ENCODE measurements around the gene IFIT1B.
"Not testable (repeated sequence)": the region's sequence is repeated elsewhere in the genome, so short reads cannot be mapped to it uniquely, and the experiment has no call there.

The IFIT1B gene, protein sequence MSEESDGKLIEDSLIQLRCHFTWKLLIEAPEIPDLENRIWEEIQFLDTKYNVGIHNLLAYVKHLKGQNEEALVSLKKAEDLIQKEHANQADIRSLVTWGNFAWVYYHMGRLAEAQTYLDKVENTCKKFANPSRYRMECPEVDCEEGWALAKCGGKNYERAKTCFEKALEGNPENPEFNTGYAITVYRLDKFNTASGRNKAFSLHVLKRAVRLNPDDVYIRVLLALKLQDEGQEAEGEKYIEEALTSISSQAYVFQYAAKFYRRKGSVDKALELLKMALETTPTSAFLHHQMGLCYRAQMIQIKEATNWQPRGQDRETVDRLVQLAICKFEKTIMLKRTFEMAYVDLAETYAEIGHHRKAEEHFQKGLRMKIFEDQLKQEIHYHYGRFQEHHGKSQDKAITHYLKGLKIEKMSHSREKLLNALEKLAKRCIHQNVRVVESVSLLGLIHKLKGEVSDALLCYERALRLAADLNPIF

DNA sequence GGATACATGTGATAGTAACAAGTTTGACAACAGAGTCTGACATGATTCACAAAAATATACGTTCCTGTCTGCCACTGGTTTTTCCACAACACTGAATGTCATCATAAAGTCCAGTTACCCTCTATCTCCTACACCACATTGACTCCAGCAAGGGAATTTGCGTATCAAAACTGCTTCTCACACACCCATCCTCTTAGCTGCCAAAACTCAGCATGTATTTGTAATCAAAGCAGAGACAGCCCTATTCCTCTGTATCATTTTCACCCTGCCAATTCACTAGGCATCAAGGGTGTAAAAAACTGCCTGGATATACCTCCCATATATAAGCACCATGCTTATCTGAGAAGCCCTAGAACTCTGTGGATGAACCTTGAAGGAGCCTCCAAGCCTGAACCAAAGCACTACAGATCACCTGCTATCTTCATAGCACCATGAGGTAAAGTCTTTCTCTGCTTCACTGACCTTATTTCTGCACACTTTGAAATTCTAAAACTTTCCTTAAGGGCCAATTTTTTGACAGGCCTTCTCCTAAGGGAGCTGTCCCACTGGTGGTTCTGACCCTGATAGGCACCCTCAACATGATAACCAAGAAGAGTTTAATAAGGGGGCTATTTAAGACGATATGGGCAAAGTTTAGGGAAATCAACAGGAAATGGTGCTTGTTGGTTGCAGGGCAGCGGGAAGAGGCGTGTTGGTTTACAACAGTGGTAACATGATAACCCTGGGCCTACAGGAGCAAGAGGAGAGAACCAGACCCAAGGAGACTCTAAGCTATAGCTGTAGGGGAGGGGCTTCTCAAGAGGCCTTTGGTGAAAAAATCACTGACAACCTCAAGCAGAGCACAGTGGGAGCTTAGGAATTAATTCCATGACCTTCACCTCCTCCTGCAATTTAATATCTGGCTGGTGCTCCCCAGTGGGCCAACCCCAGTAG lies at the start of gene IFIT1B:
IFIT1B (plus strand) TSS at position 352 of the 933 bp plus-strand sequence; CDS start at position 432, 80 bp downstream.
- DNase-seq (ENCODE audit: low read depth, low spot score), result no peak

DNA sequence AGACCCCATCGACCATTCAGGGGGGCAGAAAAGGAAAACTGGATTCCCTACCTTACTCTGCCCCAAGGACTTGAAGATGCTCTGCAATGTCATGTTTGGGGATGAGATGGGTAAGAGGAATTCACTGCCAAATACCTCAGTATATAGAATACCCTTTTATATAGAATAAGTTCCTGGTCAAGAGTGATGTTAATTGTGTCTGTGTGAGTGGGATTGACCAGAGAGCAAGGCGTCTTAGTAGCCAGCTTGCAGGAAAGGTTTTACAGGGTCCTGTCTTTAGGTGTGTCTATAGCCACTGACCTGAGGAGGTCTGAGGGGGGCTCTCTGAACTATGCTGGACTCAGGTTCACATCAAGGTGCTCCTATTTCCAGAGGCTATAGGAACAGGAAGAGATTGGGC lies 48.7 kb upstream of the IFIT1B start:
- no peak for DNase-seq (ENCODE audit: low read depth, low spot score)

DNA sequence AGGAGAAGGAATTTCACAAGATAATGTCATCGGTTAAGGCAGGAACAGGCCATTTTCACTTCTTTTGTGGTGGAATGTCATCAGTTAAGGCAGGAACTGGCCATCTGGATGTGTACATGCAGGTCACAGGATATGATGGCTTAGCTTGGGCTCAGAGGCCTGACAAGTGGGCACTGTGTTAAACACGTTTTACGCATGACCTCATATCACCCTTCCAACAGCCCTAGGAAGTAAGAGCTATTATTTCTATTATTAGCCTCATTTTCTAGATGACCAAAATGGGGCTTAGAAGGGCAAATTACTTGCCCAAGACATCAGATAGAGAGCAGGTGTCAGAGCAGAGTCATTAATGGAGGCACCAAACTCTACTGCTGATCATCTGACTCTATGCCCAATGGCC lies 47.8 kb upstream of the IFIT1B start:
- DNase-seq (ENCODE audit: low read depth, low spot score), result not testable (repeated sequence)

DNA sequence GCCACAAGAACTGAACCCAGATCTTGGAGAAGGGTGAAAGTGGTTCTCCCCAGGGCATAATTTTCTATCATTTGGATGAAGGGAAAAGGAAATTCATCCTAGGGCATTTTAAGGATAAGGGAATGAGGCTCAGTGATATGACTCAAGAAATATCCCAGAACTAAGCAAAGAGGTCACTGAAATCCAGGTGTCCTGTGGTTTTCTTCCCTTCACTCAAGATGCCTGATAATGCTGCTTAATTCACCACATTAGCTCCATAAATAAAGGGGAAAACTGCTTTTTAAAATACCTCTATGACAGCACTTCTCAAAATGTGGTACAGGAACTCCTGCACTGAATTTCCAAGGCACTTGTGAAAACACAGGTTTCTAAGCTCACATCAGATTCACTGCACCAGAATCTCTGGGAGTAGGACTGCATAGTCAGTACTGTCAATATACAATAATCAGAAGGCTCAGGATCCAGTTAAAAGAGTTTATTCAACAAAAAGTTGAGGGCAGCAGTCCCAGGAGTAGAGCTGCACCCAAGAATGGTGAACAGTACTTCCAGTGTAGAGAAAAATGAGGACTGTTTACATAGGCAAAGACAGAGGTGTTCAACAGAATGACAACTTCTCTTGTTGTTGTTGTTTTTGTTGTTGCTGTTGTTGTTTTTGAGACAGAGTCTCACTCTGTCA lies 47.2 kb upstream of the IFIT1B start:
- no peak for DNase-seq (ENCODE audit: low read depth, low spot score)

DNA sequence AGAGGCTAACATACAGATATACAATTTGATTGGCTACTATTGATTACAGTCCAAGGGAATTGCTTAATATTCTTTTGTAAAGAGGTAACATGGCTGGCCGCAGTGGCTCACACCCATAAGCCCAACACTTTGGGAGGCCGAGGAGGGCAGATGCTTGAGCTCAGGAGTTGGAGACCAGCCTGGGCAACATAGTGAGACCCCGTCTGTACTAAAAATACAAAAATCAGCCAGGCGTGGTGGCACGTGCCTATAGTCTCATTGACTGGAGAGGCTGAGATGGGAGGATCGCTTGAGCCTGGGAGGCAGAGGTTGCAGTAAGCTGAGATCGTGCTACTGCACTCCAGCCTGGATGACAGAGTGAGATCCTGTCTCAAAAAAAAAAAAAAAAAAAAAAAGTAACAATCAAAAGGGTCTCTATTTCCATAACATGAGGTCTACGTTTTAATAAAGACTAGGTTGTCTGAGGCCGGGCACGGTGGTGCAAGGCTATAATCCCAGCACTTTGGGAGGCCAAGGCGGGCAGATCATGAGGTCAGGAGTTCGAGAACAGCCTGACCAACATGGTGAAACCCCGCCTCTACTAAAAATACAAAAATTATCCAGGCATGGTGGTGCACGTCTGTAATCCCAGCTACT lies 46.3 kb upstream of the IFIT1B start:
- DNase-seq (ENCODE audit: low read depth, low spot score), result not testable (repeated sequence)

DNA sequence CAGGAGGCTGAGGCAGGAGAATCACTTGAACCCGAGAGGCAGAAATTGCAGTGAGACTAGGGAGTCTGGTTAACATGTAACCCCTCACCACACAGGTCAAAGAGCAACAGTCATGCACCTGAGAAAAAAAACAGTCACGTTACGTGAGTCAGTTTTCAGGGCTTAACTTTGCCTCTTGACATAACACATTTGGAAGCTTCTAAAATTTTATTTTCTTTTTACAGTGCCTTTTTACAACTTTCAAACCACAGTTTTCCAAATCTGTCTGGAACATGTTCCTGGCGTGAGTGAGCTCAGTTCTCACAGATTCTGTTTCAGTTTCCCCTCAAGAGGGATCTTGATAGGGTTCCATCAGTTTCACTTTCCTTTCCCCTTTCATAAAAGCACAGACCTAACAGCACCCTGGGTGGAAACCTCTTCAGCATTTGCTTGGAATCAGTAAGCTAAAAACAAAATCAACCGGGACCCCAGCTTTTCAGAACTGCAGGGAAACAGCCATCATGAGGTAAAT lies 45.7 kb upstream of the IFIT1B start:
- peak; percentile 20 for DNase-seq (ENCODE audit: low read depth, low spot score)

DNA sequence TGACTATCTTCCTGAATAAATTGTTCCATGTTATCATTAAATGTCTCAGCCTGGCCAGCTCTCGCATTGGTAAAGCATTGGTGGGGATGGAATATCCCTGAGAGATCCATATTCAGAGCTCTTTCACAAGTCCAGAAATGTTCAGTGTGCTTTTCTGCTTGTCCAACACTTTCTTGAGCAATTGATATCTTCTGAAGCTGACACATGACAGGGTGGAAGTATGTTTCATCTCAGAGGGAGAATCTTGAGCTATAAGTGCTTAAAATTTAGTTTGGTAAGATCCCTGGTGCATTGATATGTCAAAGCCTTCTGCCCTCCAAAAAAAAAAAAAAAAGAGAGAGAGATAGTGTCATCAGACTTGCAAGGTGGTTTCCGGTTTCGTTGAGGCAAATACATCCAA lies 42.6 kb upstream of the IFIT1B start:
- no peak for DNase-seq (ENCODE audit: low read depth, low spot score)

DNA sequence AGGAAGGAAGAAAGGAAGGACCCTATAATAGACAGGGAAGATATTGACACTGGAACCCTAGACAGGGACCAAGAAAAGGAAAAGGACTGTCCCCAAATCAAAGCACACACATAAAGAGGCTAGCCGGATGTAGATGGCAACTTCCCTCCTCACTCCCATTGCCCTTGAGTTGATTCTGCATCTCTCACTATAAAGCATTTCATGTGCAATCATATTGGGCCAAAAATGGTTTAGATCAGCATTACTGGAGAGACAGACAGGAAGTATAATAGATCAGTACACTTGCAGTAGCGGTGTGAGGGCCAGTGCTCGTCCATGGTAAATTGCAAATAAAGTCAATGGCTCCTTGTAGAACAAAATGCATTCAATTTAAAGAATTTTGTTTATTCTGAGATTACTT lies 41.6 kb upstream of the IFIT1B start:
- no peak for DNase-seq (ENCODE audit: low read depth, low spot score)

DNA sequence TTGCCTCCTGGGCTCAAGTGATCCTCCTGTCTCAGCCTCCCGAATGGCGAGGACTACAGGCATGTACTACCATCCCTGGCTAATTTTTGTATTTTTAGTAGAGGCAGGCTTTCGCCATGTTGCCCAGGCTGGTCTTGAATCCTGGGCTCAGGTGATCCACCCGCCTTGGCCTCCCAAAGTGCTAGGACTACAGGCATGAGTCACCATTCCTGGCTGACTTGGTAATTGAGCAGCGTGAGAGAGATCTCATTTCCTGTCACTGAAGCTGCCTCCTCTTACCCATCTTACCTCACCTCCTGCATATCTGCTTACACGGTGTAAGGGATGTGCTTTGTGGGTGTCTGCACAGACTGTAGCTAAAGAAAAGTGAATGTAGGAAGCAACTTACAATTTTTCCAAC lies 40.4 kb upstream of the IFIT1B start:
- no peak for DNase-seq (ENCODE audit: low read depth, low spot score)

DNA sequence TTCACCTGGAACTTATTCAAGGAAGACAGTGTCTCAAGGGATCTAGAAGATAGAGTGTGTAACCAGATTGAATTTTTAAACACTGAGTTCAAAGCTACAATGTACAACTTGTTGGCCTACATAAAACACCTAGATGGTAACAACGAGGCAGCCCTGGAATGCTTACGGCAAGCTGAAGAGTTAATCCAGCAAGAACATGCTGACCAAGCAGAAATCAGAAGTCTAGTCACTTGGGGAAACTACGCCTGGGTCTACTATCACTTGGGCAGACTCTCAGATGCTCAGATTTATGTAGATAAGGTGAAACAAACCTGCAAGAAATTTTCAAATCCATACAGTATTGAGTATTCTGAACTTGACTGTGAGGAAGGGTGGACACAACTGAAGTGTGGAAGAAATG lies 39.1 kb upstream of the IFIT1B start:
- DNase-seq (ENCODE audit: low read depth, low spot score), result no peak

DNA sequence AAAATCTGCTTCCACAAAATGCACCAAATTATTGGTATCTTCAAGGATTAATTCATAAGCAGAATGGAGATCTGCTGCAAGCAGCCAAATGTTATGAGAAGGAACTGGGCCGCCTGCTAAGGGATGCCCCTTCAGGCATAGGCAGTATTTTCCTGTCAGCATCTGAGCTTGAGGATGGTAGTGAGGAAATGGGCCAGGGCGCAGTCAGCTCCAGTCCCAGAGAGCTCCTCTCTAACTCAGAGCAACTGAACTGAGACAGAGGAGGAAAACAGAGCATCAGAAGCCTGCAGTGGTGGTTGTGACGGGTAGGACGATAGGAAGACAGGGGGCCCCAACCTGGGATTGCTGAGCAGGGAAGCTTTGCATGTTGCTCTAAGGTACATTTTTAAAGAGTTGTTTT lies 38.0 kb upstream of the IFIT1B start:
- no peak for DNase-seq (ENCODE audit: low read depth, low spot score)

DNA sequence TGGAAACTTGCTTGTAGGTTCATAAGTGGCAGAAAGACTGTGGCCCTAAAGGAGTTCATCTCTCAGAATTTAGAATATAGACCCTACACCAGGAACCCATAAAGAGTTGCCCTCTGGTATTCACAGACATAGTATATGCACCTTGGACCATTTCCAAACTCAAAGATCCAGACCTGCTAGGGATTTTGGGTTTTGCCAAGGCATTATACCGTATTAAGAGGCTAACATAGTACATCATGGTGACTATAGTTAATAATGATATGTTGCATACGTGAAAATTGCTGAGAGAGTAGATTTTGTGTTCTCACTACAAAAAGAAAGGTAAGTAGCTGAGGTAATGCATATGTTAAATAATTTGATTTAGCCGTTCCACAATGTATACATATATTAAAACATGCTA lies 36.2 kb upstream of the IFIT1B start:
- DNase-seq (ENCODE audit: low read depth, low spot score), result no peak

DNA sequence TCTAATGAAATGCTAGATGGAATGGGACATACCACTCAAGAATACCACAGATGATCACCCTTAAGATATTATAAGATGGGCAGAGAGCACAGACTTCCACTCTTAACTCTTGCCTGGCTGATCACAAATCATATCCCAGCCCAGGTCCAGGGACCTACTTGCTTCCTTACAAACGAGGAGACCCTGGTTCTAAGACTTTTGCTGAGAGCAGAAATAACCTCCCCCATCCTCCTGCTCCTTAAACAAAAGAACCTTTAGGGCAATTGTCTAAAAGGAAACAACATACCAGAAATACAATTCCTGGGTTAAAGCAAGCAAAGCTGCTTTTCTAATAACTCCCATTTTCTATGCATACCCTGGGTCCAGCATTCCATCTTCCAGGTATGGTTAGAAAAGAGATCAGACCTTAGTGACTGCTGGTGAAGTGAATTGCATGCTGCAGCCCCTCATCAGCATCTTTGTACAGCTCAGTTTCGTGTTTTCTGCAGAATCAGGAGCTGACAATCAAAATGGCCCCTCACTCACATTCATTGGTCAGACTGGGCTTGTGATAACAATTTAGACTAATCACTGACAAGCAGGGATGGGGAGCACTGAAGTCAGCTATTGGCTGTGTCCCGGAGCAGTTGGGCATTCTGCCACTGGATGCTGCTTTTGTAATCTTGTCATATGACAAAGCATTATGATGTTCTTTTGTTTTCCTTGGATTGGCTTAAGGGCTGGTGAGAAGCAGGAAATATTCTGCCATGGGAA lies 35.5 kb upstream of the IFIT1B start:
- DNase-seq (ENCODE audit: low read depth, low spot score), result peak; percentile 66

DNA sequence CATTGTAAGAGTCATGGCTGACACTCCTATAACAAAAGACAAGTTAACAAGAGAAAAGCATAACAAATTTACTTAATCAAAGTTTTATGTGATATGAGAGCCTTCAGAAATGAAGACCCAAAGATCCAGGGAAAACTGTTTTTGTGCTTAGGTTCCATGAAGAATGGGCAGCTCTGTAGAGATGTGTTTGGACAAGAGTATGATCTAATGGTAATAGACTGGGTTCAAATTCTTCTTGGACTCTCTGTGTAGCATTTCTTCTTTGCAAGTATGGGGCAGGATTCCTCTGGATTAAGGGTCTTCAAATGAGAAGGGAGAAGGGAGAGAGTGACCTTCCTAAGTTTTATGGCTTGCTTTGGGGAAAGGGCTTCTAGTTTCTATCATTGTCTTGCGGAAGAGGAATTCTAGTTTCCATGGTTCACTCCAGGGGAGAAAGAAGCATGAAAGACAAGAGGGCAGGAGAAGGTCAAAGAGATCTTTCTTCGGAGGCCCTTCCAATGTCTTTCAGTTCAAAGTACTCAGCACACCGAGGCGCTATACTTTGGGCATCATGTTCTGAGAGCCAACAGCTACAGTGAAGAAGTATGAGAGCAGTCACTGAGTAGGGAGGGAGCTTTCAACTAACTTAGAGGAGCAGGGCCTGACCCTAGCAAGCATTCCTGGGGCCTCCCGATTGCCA lies 34.6 kb upstream of the IFIT1B start:
- no peak for DNase-seq (ENCODE audit: low read depth, low spot score)

DNA sequence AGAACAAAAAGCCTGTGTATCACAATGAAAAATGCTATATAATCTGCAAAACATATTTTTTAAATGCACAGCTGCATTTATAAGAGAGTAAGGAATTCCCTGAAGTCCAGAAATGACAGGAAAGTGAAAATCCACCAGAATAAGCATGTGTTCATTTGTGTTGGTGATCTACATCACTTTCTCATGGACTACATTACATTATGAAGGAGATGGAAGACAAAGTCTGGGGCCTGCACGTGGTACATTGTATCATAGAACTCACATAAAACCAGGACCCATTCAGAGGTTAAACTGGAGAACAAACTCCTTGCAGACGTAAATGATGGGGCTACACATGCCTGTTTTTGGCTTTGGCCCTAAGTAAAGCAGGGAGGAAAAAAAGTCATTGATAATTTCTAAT lies 33.7 kb upstream of the IFIT1B start:
- no peak for DNase-seq (ENCODE audit: low read depth, low spot score)

DNA sequence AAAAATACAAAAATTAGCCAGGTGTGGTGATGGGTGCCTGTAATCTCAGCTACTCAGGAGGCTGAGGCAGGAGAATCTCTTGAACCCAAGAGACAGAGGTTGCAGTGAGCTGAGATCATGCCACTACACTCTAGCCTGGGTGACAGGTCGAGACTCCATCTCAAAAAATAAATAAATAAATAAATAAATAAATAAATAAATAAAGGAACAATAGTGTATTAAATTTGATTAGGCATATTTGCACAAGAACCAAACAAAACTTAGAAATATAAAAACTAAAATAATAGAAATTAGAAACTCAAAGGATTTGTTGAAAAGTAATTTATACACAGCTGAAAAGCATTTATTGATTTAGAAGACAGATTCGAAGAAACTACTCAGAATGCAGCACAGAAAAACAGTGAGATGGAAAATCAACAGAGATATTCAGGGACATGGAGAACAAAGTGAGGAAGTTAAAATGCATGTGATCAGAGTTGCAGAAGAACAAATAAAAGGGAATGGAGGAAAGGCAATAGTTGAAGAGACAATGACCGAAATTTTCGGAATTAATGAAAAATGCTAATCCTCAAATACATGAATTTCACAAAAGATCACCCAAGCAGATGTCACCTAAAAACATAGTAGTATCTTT lies 32.4 kb upstream of the IFIT1B start:
- DNase-seq (ENCODE audit: low read depth, low spot score), result no peak

DNA sequence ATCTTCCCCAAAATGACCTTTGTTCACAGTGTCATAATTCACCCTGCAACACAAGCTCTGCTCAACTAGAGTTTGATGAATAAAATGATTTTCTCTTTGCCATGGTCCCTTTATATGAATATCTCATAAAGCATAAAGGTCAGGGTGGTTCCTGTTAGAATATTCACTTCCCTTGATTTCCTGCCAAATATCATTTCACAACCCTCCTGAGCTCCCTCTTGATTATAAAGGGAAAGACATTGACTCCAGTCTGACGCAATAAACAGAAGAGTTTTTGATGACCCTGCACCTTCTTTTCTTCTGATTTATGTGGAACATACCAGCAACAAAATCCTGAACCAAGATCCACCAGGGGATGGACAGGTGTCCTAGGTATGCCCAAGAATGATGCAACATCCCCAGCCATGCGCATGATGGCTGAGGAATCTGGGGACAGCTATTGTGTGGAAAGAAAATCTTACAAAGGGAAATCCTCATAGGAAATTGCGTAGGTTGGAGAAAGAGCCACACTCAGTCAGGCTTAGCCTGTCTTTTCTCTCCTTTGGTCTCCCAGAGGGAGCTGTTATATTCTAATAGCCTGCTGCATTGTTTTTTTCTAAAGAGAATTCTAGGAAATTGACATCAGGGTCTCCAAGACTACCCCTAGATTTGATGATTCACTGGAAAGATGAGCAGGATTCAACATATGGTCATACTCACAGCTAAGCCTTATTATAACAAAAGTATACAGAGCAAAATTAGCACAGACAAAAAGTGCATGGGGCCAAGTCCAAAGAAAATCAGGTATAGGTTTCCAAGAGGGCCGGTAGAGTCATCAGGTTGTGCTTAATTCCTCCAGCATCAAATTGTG lies 31.2 kb upstream of the IFIT1B start:
- DNase-seq (ENCODE audit: low read depth, low spot score), result no peak

DNA sequence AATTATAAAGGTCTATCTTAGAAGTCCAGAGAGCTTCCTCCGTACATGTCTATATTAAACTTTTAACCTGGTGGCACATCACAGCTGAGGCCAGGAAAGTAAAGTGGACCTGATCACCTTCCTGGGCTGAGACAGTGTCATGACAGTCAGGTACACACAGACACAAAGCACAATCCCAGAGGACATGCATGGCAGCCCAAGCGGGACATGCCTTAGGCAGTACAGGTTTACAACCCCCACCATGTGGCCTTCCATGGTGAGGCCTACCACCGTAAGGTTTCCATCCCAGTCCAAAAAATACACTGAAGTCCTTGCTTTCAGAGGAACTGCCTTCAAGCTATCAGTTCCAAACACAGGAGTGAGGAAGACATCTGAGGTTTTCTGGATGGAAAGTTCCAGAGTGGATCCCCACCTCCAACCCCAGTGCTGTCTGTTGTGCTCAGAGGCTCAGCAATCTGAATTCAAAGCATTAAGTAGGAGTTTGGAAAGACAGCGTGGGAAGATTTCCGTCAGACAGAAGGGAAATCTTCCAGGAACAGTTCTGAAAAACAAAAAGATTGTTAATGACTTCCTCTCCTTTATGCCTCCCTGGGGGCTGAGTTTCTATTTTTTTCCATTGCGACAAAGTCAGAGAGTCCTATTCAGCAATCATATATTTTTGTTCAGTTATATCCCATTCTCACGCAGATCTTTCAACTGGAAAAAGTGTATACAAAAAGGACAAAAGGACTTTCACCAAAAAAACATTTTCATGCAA lies 30.0 kb upstream of the IFIT1B start:
- DNase-seq (ENCODE audit: low read depth, low spot score), result no peak
